Peyer's patch (tissue), 4 donors: ENCODE data around the gene JAKMIP3. TPM values are rescaled to one million over a fixed set of nuclear protein-coding genes. Genes with fewer than 3 reads are reported as not detected.

Experiments
- DNase-seq, 3 donors: peaks; one replicate each; pipeline ENCODE4 v3.0.0-alpha.2; 2017 to 2019
- H3K27ac ChIP-seq, 4 donors: fragments of 200-600 bp; sonication (generic); one replicate each; pipeline ENCODE4 v1.5.1; 2016 to 2019
- H3K27me3 ChIP-seq, 2 donors: fragments of 200-600 bp; sonication (generic); one replicate each; pipeline ENCODE4 v1.5.1; 2019
- H3K36me3 ChIP-seq, 3 donors: fragments of 200-600 bp; sonication (generic); one replicate each; pipeline ENCODE4 v1.5.1; 2016 to 2019
- H3K4me1 ChIP-seq, 4 donors: fragments of 200-600 bp; sonication (generic); one replicate each; pipeline ENCODE4 v1.5.1; 2016 to 2019
- H3K4me3 ChIP-seq, 4 donors: fragments of 200-600 bp; sonication (generic); 1 replicate in 3 of 4; 2 replicates in 1 of 4; pipeline ENCODE4 v1.5.1; 2016 to 2019; ENCODE audit warnings: mild to moderate bottlenecking in 1 of 4
- H3K9me3 ChIP-seq, 4 donors: fragments of 200-600 bp; sonication (generic); one replicate each; pipeline ENCODE4 v1.5.1; 2016 to 2019; ENCODE audit warnings: mild to moderate bottlenecking in 1 of 4
- CTCF ChIP-seq, 6 experiments: fragments of 450-650 bp in 4 of 6; fragments of 200-600 bp in 2 of 6; sonication (generic) in 1 of 6; IDR thresholded peaks; one replicate each; pipeline ENCODE4 v1.5.1; 2017 to 2019; ENCODE audit warnings: antibody characterized with exemption in 6 of 6, mild to moderate bottlenecking in 3 of 6, moderate library complexity in 1 of 6
- POLR2A ChIP-seq, 2 donors: fragments of 450-650 bp; IDR thresholded peaks; one replicate each; pipeline ENCODE4 v1.5.1; 2017; ENCODE audit warnings: antibody characterized with exemption in 2 of 2, mild to moderate bottlenecking in 2 of 2, moderate library complexity in 2 of 2
- total RNA-seq, 4 donors: library from RNA; depleted of rRNA; stranded (reverse); fragments of >200 nt; gene quantifications; one replicate each; pipeline ENCODE4 v1.1.0, GENCODE V29; 2016

JAKMIP3 gene
- total RNA-seq, 4 donors from 2014 or later = 0.18 to 2.5 (median 0.23) TPM

GRCh38 chr10:132098539-132099388, 33.0 kb downstream of the JAKMIP3 start:
- TF ChIP-seq CTCF (IDR thresholded peaks at IDR 0.05) = no peak
- no peak for TF ChIP-seq POLR2A (IDR thresholded peaks at IDR 0.05)
- peak in 2 of 3 donors; percentile 12 to 31 for DNase-seq
- Histone ChIP-seq H3K36me3 (no peaks in the 10 kb centered on the region), H3K27ac (no peak overlapping the region), H3K4me1 (no peaks in the 10 kb centered on the region), H3K27me3 (no peaks in the 10 kb centered on the region), H3K9me3 (no peaks in the 10 kb centered on the region), H3K4me3 (no peak overlapping the region)

- no peaks in the 10 kb centered on the region for H3K27me3 ChIP-seq
- H3K9me3 ChIP-seq = no peaks in the 10 kb centered on the region
- TF ChIP-seq POLR2A (IDR thresholded peaks at IDR 0.05) = no peak
- no peaks in the 10 kb centered on the region for H3K36me3 ChIP-seq
- peak in 1 of 3 donors; percentile 10 for DNase-seq
- H3K27ac ChIP-seq = no peak overlapping the region
- H3K4me1 ChIP-seq = no peaks in the 10 kb centered on the region
- no peak overlapping the region for H3K4me3 ChIP-seq
Observed at GRCh38 chr10:132099389-132100090, 33.8 kb downstream of the JAKMIP3 start.

GRCh38 chr10:132100091-132100481, 34.3 kb downstream of the JAKMIP3 start:
- peak in 2 of 3 donors; percentile 31 to 34 for DNase-seq
- H3K27me3 ChIP-seq = no peaks in the 10 kb centered on the region
- no peaks in the 10 kb centered on the region for H3K36me3 ChIP-seq
- H3K27ac ChIP-seq = no peak overlapping the region
- no peaks in the 10 kb centered on the region for H3K4me1 ChIP-seq
- H3K9me3 ChIP-seq = no peaks in the 10 kb centered on the region
- TF ChIP-seq POLR2A (IDR thresholded peaks at IDR 0.05) (no peak), CTCF (IDR thresholded peaks at IDR 0.05) (no peak)
- H3K4me3 ChIP-seq = no peak overlapping the region

- no peak overlapping the region for H3K4me3 ChIP-seq
- no peak overlapping the region for H3K27ac ChIP-seq
- no peaks in the 10 kb centered on the region for H3K36me3 ChIP-seq
- no peaks in the 10 kb centered on the region for H3K27me3 ChIP-seq
- H3K4me1 ChIP-seq = no peaks in the 10 kb centered on the region
- TF ChIP-seq POLR2A (IDR thresholded peaks at IDR 0.05) = no peak
- TF ChIP-seq CTCF (IDR thresholded peaks at IDR 0.05) = no peak
- no peaks in the 10 kb centered on the region for H3K9me3 ChIP-seq
- DNase-seq = peak in 2 of 3 donors; percentile 27 to 41
Observed at GRCh38 chr10:132100556-132101349, 35.0 kb downstream of the JAKMIP3 start.

GRCh38 chr10:132101529-132101928, 35.8 kb downstream of the JAKMIP3 start:
- no peak overlapping the region for H3K4me3 ChIP-seq
- TF ChIP-seq POLR2A (IDR thresholded peaks at IDR 0.05) = no peak
- no peak for TF ChIP-seq CTCF (IDR thresholded peaks at IDR 0.05)
- H3K9me3 ChIP-seq = no peaks in the 10 kb centered on the region
- H3K36me3 ChIP-seq = no peaks in the 10 kb centered on the region
- peak in 2 of 3 donors; percentile 10 to 18 for DNase-seq
- H3K27me3 ChIP-seq = no peaks in the 10 kb centered on the region
- H3K4me1 ChIP-seq = no peaks in the 10 kb centered on the region
- H3K27ac ChIP-seq = no peak overlapping the region
